ENCODE results near the gene SLIT1.

Gene SLIT1

DNA sequence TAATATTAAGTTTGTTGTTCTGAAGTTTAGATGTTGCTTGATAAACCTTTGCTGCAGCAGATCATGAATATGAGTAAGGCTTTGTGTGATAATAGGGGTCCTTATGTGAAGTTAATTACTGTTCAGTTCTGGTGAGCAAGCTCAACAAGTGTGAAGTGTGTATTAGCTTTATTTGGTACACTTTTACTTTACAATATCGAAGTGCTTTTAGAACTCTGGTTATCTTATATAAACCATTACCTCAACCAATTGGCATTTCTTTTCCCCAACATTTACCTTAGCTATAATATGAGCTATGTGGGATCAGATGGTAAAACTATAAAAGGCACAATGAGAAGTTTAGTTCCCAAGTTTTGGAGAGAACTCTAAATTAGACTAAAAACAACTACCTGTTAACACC lies 226.0 kb downstream of the SLIT1 start:
- DNase-seq (ENCODE audit: low read depth): no peak

DNA sequence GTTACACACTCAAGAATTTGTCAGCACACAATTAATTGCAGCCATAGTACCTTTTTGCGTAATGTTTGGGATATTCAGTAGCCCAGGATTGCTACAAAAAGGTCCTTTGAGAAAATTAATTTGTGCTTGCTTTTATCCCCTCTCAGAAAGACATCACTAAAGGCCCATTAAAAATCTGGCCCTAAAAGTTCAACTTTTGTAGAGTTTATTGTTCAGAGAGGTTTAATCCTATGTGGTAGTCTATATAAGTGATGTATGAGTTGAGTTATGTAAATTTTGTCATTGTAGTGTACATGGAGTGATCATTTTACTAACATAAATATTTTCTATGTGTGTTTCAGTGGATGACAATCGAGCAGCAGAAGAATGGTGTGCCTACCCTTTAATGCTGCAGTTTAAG lies 227.7 kb downstream of the SLIT1 start:
- DNase-seq (ENCODE audit: low read depth): no peak

DNA sequence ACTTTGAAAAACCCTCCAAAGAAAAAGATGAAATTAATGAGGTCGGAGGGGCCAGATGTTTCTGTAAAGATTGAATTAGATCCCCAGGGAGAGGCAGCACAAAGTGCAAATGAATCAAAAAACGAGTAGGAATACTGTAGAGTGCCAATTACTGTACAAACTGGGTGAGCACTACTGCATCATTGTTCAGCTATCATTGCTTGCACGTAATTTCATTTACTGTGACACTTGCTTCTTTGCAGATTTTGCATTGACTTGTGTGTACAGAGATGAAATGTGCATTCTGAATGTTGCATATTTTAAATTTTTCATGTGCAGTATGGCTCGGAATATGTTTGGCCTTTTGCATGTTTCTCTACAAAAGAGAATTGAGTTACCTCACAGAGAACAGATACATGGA lies 230.0 kb downstream of the SLIT1 start:
- no peak for DNase-seq (ENCODE audit: low read depth)

DNA sequence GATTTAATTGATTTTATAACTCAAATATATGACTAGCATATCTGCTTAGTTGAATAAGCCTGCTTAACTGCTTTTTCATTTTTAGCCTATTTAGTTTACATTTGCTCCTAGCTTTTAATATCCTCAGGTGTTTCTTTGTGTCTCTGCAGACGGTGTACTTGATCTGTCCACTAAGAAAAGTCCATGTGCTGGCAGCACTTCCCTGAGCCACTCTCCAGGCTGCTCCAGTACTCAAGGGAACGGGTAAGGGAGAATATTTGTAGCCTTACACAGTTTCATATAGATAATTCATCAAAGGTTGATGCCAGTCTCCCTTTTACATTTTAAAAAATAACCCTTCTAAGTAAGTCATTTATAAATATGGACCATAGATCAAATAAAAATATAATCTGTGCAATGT lies 233.8 kb downstream of the SLIT1 start:
- no peak for DNase-seq (ENCODE audit: low read depth)

DNA sequence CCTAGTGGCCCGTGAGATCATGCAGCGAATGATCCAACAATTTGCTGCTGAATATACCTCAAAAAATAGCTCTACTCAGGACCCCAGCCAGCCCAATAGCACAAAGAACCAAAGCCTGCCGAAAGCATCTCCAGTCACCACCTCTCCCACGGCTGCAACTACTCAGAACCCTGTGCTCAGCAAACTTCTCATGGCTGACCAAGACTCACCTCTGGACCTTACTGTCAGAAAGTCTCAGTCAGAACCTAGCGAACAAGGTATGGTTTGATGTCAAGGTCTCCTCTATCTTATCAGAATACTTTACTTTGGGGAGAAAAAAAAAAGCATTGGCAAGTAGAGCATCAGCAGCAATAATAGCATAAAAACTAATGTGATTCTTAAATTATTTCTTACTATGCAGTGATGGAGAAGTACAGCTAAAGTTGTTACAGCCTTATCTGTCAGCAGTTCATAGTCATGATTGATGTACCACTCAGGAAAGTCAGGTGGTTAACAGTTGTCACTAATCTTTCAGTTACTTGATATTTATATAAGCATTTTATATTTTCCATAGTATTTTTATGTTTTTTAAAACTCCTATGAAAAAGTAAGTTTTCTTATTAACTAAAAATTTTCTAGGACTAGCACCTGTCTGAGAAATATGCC lies 236.6 kb downstream of the SLIT1 start:
- no peak for DNase-seq (ENCODE audit: low read depth)
